ENCODE results near the gene BMP15. TPM values are rescaled to one million over a fixed set of nuclear protein-coding genes. Genes with fewer than 3 reads are reported as not detected.

BMP15 gene
- total RNA-seq = not detected

GRCh38 chrX:50910685-50911176, at the start of gene BMP15:
Gene BMP15, plus strand, starts transcription at chrX:50910735. Its CDS starts 49 bp downstream, at chrX:50910784.
- DNase-seq (ENCODE audit: low spot score) = no peak

- no peak for DNase-seq (ENCODE audit: low spot score)
These were observed 47.1 kb upstream of the BMP15 start for GRCh38 chrX:50863471-50863870.

GRCh38 chrX:50865311-50865710, 45.2 kb upstream of the BMP15 start:
- DNase-seq (ENCODE audit: low spot score) = no peak

- DNase-seq (ENCODE audit: low spot score) = no peak
These were observed 38.5 kb upstream of the BMP15 start for GRCh38 chrX:50871922-50872453.

GRCh38 chrX:50874876-50875275, 35.7 kb upstream of the BMP15 start:
- no peak for DNase-seq (ENCODE audit: low spot score)

- no peak for DNase-seq (ENCODE audit: low spot score)
These were observed 34.0 kb upstream of the BMP15 start for GRCh38 chrX:50876551-50876950.

GRCh38 chrX:50877310-50877709, 33.2 kb upstream of the BMP15 start:
- DNase-seq (ENCODE audit: low spot score) = no peak

- DNase-seq (ENCODE audit: low spot score) = no peak
These were observed 29.5 kb upstream of the BMP15 start for GRCh38 chrX:50881028-50881427.

- no peak for DNase-seq (ENCODE audit: low spot score)
These were observed 21.7 kb upstream of the BMP15 start for GRCh38 chrX:50888884-50889283.

- no peak for DNase-seq (ENCODE audit: low spot score)
These were observed 21.0 kb upstream of the BMP15 start for GRCh38 chrX:50889582-50889981.

DNA sequence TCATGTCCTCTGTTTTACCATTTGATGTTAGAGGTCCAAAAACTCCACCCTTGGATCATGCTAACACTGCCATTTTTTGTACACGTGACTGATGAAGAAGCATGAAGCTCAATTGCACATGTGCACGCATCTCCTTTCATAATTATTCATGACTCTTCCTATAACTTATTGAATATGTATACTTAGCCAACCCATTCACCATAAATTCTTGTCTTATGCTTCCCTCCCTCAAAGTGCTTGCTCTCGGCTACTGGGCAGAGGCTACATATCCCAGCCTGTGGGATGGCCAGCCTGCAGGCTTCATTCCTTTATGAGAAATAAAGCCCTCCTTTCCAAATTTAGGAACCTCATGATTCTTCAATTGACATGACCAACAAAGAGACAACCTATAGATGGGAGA, 17.5 kb upstream of the BMP15 start:
- DNase-seq (ENCODE audit: low spot score) = no peak

DNA sequence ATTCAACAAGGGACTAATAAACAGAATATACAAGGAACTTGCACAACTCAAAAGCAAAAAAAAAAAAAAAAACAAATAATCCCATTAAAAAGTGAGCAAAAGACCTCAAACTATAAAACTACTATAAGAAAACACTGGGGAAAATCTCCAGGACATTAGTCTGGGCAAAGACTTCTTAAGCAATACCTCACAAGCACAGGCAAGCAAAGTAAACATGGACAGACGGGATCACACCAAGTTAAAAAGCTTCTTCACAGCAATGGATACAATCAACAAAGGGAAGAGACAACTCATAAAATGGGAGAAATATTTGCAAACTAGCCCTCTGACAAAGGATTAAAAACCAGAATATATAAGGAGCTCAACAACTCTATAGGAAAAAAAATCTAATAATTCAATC, 17.1 kb upstream of the BMP15 start:
- no peak for DNase-seq (ENCODE audit: low spot score)

DNA sequence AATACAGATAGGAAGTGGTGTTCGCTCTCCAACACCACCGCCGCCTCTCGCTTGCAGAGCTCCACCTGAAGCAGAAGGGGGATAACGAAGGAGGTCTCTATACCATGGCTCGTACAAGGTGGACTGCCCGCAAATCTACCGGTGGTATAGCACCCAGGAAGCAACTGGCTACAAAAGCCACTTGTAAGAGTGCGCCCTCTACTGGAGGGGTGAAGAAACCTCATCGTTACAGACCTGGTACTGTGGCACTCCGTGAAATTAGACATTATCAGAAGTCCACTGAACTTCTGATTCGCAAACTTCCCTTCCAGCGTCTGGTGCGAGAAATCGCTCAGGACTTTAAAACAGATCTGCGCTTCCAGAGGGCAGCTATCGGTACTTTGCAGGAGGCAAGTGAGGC, 5.2 kb upstream of the BMP15 start:
- no peak for DNase-seq (ENCODE audit: low spot score)

- DNase-seq (ENCODE audit: low spot score) = no peak
These were observed 3.0 kb downstream of the BMP15 start for GRCh38 chrX:50913520-50913919.

GRCh38 chrX:50920132-50920531, 9.6 kb downstream of the BMP15 start:
- no peak for DNase-seq (ENCODE audit: low spot score)

DNA sequence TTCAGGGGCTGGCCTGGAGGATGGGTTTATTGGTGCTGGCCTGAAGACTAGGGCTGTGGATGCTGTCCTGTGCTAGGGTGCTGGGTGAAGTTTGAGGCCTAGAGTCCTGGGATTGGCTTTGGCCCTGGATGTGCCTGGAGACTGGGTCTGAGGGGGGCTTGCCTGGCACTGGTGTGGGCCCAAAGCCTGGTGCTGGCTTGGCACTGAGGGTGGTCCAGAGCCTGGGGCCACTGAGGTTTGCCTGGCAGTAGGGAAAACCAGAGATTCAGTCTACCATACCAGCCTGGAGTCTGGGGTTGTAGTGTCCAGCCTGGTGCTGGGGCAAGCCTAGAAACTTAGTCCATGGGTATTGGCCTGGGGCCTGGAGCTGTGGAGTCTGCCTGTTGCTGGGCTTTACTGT, 16.6 kb downstream of the BMP15 start:
- DNase-seq (ENCODE audit: low spot score) = no peak

- no peak for DNase-seq (ENCODE audit: low spot score)
These were observed 31.1 kb downstream of the BMP15 start for GRCh38 chrX:50941638-50942037.

GRCh38 chrX:50942471-50942870, 31.9 kb downstream of the BMP15 start:
- no peak for DNase-seq (ENCODE audit: low spot score)

DNA sequence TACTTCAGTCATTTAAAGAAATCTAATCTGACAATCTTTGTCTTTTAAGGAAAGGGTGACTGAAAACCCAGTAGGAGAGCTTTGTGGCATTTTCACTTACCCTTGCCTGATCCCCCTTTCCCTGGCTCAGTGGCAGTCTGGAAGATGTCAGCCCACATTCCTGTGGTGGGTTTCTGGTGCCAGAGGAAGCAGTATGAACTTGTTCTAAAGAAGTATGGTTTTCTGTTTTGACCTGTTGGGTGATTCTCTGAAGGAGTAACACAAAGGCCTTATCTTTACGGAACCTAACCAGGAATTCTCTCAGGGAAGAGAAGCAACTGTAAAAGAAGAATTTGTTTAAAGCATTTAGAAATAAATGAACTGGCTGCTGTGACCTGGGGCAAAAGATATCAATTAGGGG, 41.9 kb downstream of the BMP15 start:
- DNase-seq (ENCODE audit: low spot score) = no peak

DNA sequence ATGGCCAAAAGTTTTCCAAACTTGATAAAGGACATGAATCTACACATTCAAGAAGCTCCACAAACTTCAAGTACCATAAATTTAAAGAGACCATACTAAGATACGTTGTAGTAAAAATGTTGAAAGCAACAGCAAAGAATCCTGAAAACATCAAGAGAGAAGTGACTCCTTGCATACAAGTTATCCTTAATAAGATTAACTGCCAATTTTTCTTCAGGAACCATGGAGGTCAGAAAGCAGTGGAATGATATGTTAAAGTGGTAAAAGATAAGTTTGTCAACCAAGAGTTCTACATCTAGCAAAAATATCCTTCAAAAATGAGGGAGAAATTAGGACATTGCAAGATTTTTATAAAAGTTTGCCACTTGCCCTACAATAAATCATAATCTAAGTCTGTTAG, 43.3 kb downstream of the BMP15 start:
- DNase-seq (ENCODE audit: low spot score) = no peak

DNA sequence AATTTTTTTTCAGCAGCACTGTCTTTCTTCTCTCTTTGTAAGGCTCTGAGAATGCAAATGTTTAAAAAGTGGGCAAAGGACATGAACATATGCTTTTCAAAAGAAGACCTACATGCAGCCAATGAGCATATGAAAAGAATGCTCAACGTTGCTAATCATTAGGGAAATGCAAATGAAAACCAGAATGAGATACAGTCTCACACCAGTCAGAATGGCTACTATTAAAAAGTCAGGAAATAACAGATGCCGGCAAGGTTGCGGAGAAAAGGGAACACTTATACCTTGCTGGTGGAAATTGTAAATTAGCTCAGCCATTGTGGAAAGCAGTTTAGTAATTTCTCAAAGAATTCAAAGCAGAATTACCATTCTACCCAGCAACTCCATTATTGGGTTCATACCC, 51.6 kb downstream of the BMP15 start:
- no peak for DNase-seq (ENCODE audit: low spot score)

DNA sequence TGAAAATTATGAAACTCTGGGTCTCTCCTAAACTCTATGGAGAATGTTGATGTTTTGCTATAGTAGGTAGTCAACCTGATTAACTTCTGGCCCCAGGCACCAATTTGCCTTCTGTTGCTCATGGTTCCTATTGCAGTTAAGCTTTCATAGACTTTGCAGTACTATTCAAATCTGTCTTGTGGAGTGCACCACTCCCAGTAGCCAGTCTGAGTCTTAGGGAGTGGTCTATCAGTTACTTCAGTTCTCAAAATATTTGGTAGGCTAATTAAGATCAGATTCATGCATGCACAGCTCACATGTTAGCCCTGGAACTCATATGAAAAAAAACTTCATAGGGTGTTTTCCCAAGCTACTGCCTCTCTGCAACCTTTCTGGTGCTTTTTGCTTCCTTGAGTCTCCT, 53.3 kb downstream of the BMP15 start:
- no peak for DNase-seq (ENCODE audit: low spot score)
